DOHH2 (cell line): ENCODE measurements around the gene STEAP3.

Experiments
- CTCF ChIP-seq: fragments of 200-600 bp; sonication (generic); IDR thresholded peaks from one replicate; pipeline ENCODE4 v1.5.1; 2014; ENCODE audit warnings: antibody characterized with exemption, mild to moderate bottlenecking, low read depth, low read length; ENCODE audit not compliant: poor library complexity, severe bottlenecking
- EZH2phosphoT487 ChIP-seq: fragments of 200-600 bp; sonication (generic); IDR thresholded peaks from 2 replicates; pipeline ENCODE4 v1.6.1; 2017; ENCODE audit warnings: borderline replicate concordance, mild to moderate bottlenecking, antibody characterized with exemption, low read length, moderate library complexity, mixed read lengths

- no peak for TF ChIP-seq CTCF
- no peak for TF ChIP-seq EZH2phosphoT487
These were observed 44.9 kb upstream of the STEAP3 start for GRCh38 chr2:119178776-119179175.
